ENCODE data around the gene APOL4.
"Not testable (repeated sequence)": the region's sequence is repeated elsewhere in the genome, so short reads cannot be mapped to it uniquely, and the experiment has no call there.

APOL4 gene

GRCh38 chr22:36201630-36202319, at the start of gene APOL4:
TSS of gene APOL4 (minus strand) at chr22:36201809. CDS start at chr22:36201734, 75 bp downstream.
- in situ Hi-C loops (cut with HindIII; ENCODE audit: low sequenced_read_pairs) = no loop called here
- no peak for TF ChIP-seq CTCF (IDR thresholded peaks at IDR 0.05; ENCODE audit: low read depth, low read length)
- DNase-seq (ENCODE audit: low read depth, low spot score) = no peak
- no peak within 1 kb of the TSS for H3K4me3 ChIP-seq (ENCODE audit: low read depth, low read length)

GRCh38 chr22:36250292-36250960, 48.8 kb upstream of the APOL4 start:
- in situ Hi-C loops (cut with HindIII; ENCODE audit: low sequenced_read_pairs); H3K4me3 ChIP-seq (ENCODE audit: low read depth, low read length); DNase-seq (ENCODE audit: low read depth, low spot score): not testable (repeated sequence)

- in situ Hi-C loops (cut with HindIII; ENCODE audit: low sequenced_read_pairs) = no loop called here
- no peak for DNase-seq (ENCODE audit: low read depth, low spot score)
- TF ChIP-seq CTCF (IDR thresholded peaks at IDR 0.05; ENCODE audit: low read depth, low read length) = no peak
- no peak overlapping the region for H3K4me3 ChIP-seq (ENCODE audit: low read depth, low read length)
Observed at GRCh38 chr22:36249160-36249559, 47.6 kb upstream of the APOL4 start.

- H3K4me3 ChIP-seq (ENCODE audit: low read depth, low read length) = no peak overlapping the region
- DNase-seq (ENCODE audit: low read depth, low spot score) = no peak
- no peak for TF ChIP-seq CTCF (IDR thresholded peaks at IDR 0.05; ENCODE audit: low read depth, low read length)
- in situ Hi-C loops (cut with HindIII; ENCODE audit: low sequenced_read_pairs) = no loop called here
Observed at GRCh38 chr22:36247955-36248354, 46.3 kb upstream of the APOL4 start.

- no peak for TF ChIP-seq CTCF (IDR thresholded peaks at IDR 0.05; ENCODE audit: low read depth, low read length)
- no peak for DNase-seq (ENCODE audit: low read depth, low spot score)
- H3K4me3 ChIP-seq (ENCODE audit: low read depth, low read length) = no peak overlapping the region
- in situ Hi-C loops (cut with HindIII; ENCODE audit: low sequenced_read_pairs) = no loop called here
Observed at GRCh38 chr22:36246718-36247117, 45.1 kb upstream of the APOL4 start.

- no peak for DNase-seq (ENCODE audit: low read depth, low spot score)
Observed at GRCh38 chr22:36245805-36246356, 44.3 kb upstream of the APOL4 start.

More at GRCh38 chr22:36245805-36246356, 44.3 kb upstream of the APOL4 start:
- no peak for TF ChIP-seq CTCF (IDR thresholded peaks at IDR 0.05; ENCODE audit: low read depth, low read length)
- no peak overlapping the region for H3K4me3 ChIP-seq (ENCODE audit: low read depth, low read length)
- in situ Hi-C loops (cut with HindIII; ENCODE audit: low sequenced_read_pairs) = no loop called here

Data from astrocyte of the spinal cord (primary cell).